Loucy (cell line): Measurements from ENCODE around the gene SPRY4.

Experiments used
- CTCF ChIP-seq: fragments of 200-600 bp; sonication (generic); conservative IDR thresholded peaks from 2 replicates; pipeline ENCODE4 v1.5.1; 2014; ENCODE audit warnings: mild to moderate bottlenecking, antibody characterized with exemption, low read length
- EZH2phosphoT487 ChIP-seq: fragments of 200-600 bp; IDR thresholded peaks from 2 replicates; pipeline ENCODE4 v1.6.1; 2018; ENCODE audit warnings: antibody characterized with exemption, mild to moderate bottlenecking, moderate library complexity, borderline replicate concordance

GRCh38 chr5:142313275-142313674, 11.5 kb downstream of the SPRY4 start:
- no peak for TF ChIP-seq EZH2phosphoT487
- TF ChIP-seq CTCF = no peak
